GM18498 (cell line): ENCODE results near the gene SLC39A3.

Experiments
- ATAC-seq: cut with Tn5 transposase; IDR thresholded peaks from one replicate; pipeline ENCODE4 v1.9.1; 2021; ENCODE audit warnings: mild to moderate bottlenecking, moderate library complexity; ENCODE audit not compliant: unreplicated experiment

SLC39A3 gene

GRCh38 chr19:2706251-2706650 is 33.6 kb downstream of the SLC39A3 start:
- ATAC-seq, result no peak

GRCh38 chr19:2703691-2704216 is 36.1 kb downstream of the SLC39A3 start:
- ATAC-seq, result no peak

- no peak for ATAC-seq
Observed at GRCh38 chr19:2703077-2703437, 36.8 kb downstream of the SLC39A3 start.

- peak; percentile 87 for ATAC-seq
Observed at GRCh38 chr19:2702170-2703076, 37.4 kb downstream of the SLC39A3 start, which contains the start of gene GNG7. GNG7 (minus strand) TSS chr19:2702694; CDS start chr19:2520688, 182,006 bp downstream.

- ATAC-seq, result no peak
Observed at GRCh38 chr19:2701361-2702169, 38.3 kb downstream of the SLC39A3 start.

GRCh38 chr19:2700660-2701360 is 39.0 kb downstream of the SLC39A3 start:
- ATAC-seq, result no peak

- no peak for ATAC-seq
Observed at GRCh38 chr19:2699413-2700140, 40.2 kb downstream of the SLC39A3 start.

- ATAC-seq, result no peak
Observed at GRCh38 chr19:2694196-2694595, 45.6 kb downstream of the SLC39A3 start.

- ATAC-seq, result no peak
Observed at GRCh38 chr19:2693492-2694160, 46.2 kb downstream of the SLC39A3 start.

- ATAC-seq, result no peak
Observed at GRCh38 chr19:2691951-2692350, 47.9 kb downstream of the SLC39A3 start.

- no peak for ATAC-seq
Observed at GRCh38 chr19:2690856-2691255, 49.0 kb downstream of the SLC39A3 start.

- no peak for ATAC-seq
Observed at GRCh38 chr19:2686360-2686759, 53.5 kb downstream of the SLC39A3 start.

- ATAC-seq, result no peak
Observed at GRCh38 chr19:2685204-2685704, 54.6 kb downstream of the SLC39A3 start.

- no peak for ATAC-seq
Observed at GRCh38 chr19:2683430-2684003, 56.3 kb downstream of the SLC39A3 start.
